PC-3 (cell line): ENCODE measurements around the gene EXD3. TPM values are rescaled to one million over a fixed set of nuclear protein-coding genes. Genes with fewer than 3 reads are reported as not detected.
"Not testable (repeated sequence)": the region's sequence is repeated elsewhere in the genome, so short reads cannot be mapped to it uniquely, and the experiment has no call there.

Experiments
- ATAC-seq: fragments of 200-7000 bp; cut with Tn5 transposase; 2 replicates; pipeline ENCODE4 v1.9.1; 2020; ENCODE audit warnings: mild to moderate bottlenecking, moderate library complexity
- BruUV-seq: library from RNA; stranded (reverse); fragments of 400-500 nt; replicated peaks from 2 replicates; lab custom pipeline; 2021; lab: Mats Ljungman, UMichigan
- CTCF ChIA-PET: fragments of 300-600 bp; sonication (Branson Sonifier 250); formaldehyde crosslinking; loops from one replicate; lab custom pipeline; 2022; ENCODE audit warnings: antibody characterized with exemption; lab: Charles Lee
- POLR2A ChIA-PET: fragments of 300-600 bp; sonication (Branson Sonifier 250); formaldehyde crosslinking; loops from one replicate; lab custom pipeline; 2022; ENCODE audit warnings: antibody characterized with exemption; ENCODE audit not compliant: unreplicated experiment; lab: Charles Lee
- DNase-seq: peaks from one replicate; pipeline ENCODE4 v3.0.0-alpha.2; 2015
- H2AFZ ChIP-seq: fragments of 300-600 bp; sonication (generic); 2 replicates; pipeline ENCODE4 v1.6.0; 2016; ENCODE audit warnings: antibody characterized with exemption, low read length
- H3F3A ChIP-seq: fragments of 300-600 bp; sonication (generic); one replicate; pipeline ENCODE4 v1.6.0; 2017; ENCODE audit warnings: antibody characterized with exemption, low read length, control low read depth, mild to moderate bottlenecking; ENCODE audit not compliant: unreplicated experiment
- H3K27ac ChIP-seq: fragments of 300-600 bp; sonication (generic); 2 replicates; pipeline ENCODE4 v1.5.1; 2016; ENCODE audit warnings: mild to moderate bottlenecking, low read length
- H3K27me3 ChIP-seq: fragments of 300-600 bp; sonication (generic); 2 replicates; pipeline ENCODE4 v1.6.1; 2016; ENCODE audit warnings: low read length, mixed read lengths
- H3K36me3 ChIP-seq: fragments of 300-600 bp; sonication (generic); 2 replicates; pipeline ENCODE4 v1.6.1; 2016; ENCODE audit warnings: low read depth, mixed run types, low read length, mixed read lengths
- H3K4me1 ChIP-seq: fragments of 300-600 bp; sonication (generic); 2 replicates; pipeline ENCODE4 v1.5.1; 2016; ENCODE audit warnings: low read length; ENCODE audit not compliant: insufficient read depth
- H3K4me2 ChIP-seq: fragments of 300-600 bp; sonication (generic); 2 replicates; pipeline ENCODE4 v1.6.0; 2016; ENCODE audit warnings: low read length
- H3K4me3 ChIP-seq: fragments of 300-600 bp; sonication (generic); 2 replicates; pipeline ENCODE4 v1.5.1; 2016; ENCODE audit warnings: mild to moderate bottlenecking, low read length, mixed read lengths
- H3K79me2 ChIP-seq: fragments of 300-600 bp; sonication (generic); 2 replicates; pipeline ENCODE4 v1.6.1; 2017; ENCODE audit warnings: low read length, mixed read lengths
- H3K9ac ChIP-seq: fragments of 300-600 bp; sonication (generic); 2 replicates; pipeline ENCODE4 v1.6.0; 2016; ENCODE audit warnings: mild to moderate bottlenecking, low read length
- H3K9me2 ChIP-seq: fragments of 300-600 bp; sonication (generic); replicated peaks from 2 replicates; pipeline ENCODE4 v1.6.1; 2016; ENCODE audit warnings: mixed run types, low read length, mixed read lengths
- H3K9me3 ChIP-seq: fragments of 300-600 bp; sonication (generic); 2 replicates; pipeline ENCODE4 v1.6.1; 2016; ENCODE audit warnings: low read length, mixed read lengths
- H4K20me1 ChIP-seq: fragments of 300-600 bp; sonication (generic); 2 replicates; pipeline ENCODE4 v1.6.1; 2016; ENCODE audit warnings: low read length, mixed read lengths
- CTCF ChIP-seq: fragments of 300-600 bp; sonication (generic); conservative IDR thresholded peaks from 2 replicates; pipeline ENCODE4 v1.5.1; 2017; ENCODE audit warnings: antibody characterized with exemption, low read depth, mild to moderate bottlenecking, low read length
- EZH2 ChIP-seq: fragments of 300-600 bp; sonication (generic); IDR thresholded peaks from one replicate; pipeline ENCODE4 v1.6.1; 2017; ENCODE audit warnings: antibody characterized with exemption, mild to moderate bottlenecking, low read length; ENCODE audit not compliant: unreplicated experiment
- EZH2phosphoT487 ChIP-seq: fragments of 300-600 bp; sonication (generic); IDR thresholded peaks from 2 replicates; pipeline ENCODE4 v1.6.1; 2018; ENCODE audit warnings: mild to moderate bottlenecking, antibody characterized with exemption, low read length, borderline replicate concordance
- intact Hi-C: fragments of 100-400 bp; cut with micrococcal nuclease; formaldehyde crosslinking; loops from 2 replicates; pipeline ENCODE4 v1.9.0; 2023
- total RNA-seq: library from RNA; depleted of rRNA; stranded (reverse); fragments of >200 nt; gene quantifications from 2 replicates; pipeline ENCODE4 v1.2.3, GENCODE V29; 2014

The EXD3 gene
- total RNA-seq, 1 experiment from 2014 or later, result 1.9 TPM

DNA sequence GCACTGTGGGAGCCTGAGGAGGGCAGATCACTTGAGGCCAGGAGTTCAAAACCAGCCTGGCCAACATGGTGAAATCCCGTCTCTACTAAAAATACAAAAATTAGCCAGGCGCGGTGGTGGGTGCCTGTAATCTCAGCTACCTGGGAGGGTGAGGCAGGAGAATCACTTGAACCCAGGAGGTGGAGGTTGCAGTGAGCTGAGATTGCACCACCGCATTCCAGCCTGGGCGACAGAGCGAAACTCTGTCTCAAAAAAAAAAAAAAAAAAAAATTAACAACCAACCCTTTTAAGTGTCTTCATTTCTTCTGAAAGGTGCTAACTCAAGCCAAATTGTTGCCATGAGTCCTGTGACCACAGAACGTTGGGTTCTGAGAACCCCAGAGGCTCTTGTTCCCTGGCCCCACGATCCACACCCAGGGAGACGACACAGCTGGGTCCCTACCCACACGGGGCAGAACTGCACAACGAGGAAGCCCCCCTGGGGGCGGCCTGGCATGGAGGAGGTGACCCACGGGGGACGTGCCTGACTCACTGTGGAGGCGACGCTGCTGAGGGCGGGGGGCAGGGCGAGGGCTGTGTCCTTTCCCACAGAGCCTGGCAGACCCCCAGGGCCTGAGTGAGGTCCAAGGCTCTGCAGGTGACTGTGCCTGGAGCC, 12.6 kb downstream of the EXD3 start:
- H3K36me3 ChIP-seq, CTCF ChIA-PET, H3K9me3 ChIP-seq, BruUV-seq, DNase-seq, H3K4me2 ChIP-seq, H3F3A ChIP-seq, H3K27me3 ChIP-seq, ATAC-seq, POLR2A ChIA-PET, H3K9me2 ChIP-seq, H3K9ac ChIP-seq, H2AFZ ChIP-seq, intact Hi-C loops, H4K20me1 ChIP-seq, H3K27ac ChIP-seq, H3K79me2 ChIP-seq, H3K4me3 ChIP-seq: not testable (repeated sequence)
- peaks cover 21% of the 10 kb centered on the region for H3K4me1 ChIP-seq

- H3K27ac ChIP-seq, result no peak overlapping the region
- H3K4me3 ChIP-seq, result no peak overlapping the region
- no peaks in the 10 kb centered on the region for H3F3A ChIP-seq
- H3K27me3 ChIP-seq, result no peaks in the 10 kb centered on the region
- TF ChIP-seq CTCF, result no peak
- TF ChIP-seq EZH2phosphoT487, result no peak
- no peak for TF ChIP-seq EZH2
- no peak overlapping the region for H3K4me2 ChIP-seq
- peaks cover 3% of the 10 kb centered on the region; the same call in 1 of the 2 replicates for H3K79me2 ChIP-seq
- no peaks in the 10 kb centered on the region for H3K9me2 ChIP-seq
- no peak overlapping the region for H2AFZ ChIP-seq
- intact Hi-C loops, result no loop called here
- POLR2A ChIA-PET, result no interaction called here
- H4K20me1 ChIP-seq, result no peaks in the 10 kb centered on the region
- H3K9ac ChIP-seq, result no peak overlapping the region
- BruUV-seq, result no TSS peak
- CTCF ChIA-PET, result no interaction called here
- DNase-seq, result no peak
- no peaks in the 10 kb centered on the region for H3K36me3 ChIP-seq
- no peak for ATAC-seq
- H3K9me3 ChIP-seq, result no peaks in the 10 kb centered on the region
- H3K4me1 ChIP-seq, result peaks cover 21% of the 10 kb centered on the region
Observed at GRCh38 chr9:137409515-137409914, 13.4 kb downstream of the EXD3 start.

DNA sequence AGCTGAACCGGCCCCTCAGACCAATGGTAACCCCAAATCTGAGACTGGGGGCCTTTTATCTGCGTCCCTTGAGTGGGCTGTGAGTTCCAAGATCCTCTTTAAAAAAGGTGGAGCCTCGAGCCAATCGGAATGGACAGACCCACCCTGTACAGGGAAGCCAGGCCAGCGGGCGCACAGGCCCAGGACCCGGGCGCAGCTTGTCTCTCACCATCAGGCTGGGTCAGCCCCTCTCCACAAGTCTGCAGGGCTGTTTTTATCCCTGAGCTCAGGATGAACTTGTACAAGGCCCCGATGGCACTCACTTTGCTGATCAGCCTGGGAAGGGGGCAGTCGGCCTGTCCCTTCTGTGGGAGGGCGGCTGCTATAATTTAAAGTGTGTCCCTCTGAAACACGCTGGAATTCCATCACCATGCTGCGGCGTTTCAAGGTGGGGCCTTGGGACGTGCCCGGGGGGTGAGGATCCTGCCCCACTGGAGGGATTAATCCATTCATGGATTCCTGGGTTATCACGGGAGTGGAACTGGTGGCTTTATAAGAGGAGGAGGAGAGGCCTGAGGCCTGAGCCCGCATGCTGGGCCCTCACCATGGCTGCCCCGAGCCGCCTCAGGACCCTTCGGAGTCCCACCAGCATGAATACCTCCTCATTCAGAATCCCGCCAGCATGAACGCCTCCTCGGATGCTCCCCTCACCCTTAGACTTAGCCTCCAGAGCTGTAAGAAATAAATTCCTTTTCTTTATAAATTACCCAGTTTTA, 14.1 kb downstream of the EXD3 start:
- Histone ChIP-seq H3K79me2 (peaks cover 3% of the 10 kb centered on the region; the same call in 1 of the 2 replicates), H3F3A (no peaks in the 10 kb centered on the region), H3K27me3 (no peaks in the 10 kb centered on the region), H3K4me2 (no peak overlapping the region), H3K9me2 (no peaks in the 10 kb centered on the region), H3K27ac (no peak overlapping the region), H3K9ac (no peak overlapping the region), H3K4me3 (no peak overlapping the region), H3K4me1 (peaks cover 21% of the 10 kb centered on the region), H3K36me3 (no peaks in the 10 kb centered on the region), H2AFZ (no peak overlapping the region), H3K9me3 (no peaks in the 10 kb centered on the region), H4K20me1 (no peaks in the 10 kb centered on the region)
- no peak for DNase-seq
- BruUV-seq, result no TSS peak
- no peak for ATAC-seq
- ChIA-PET CTCF (no interaction called here), POLR2A (no interaction called here)
- TF ChIP-seq EZH2 (no peak), EZH2phosphoT487 (no peak), CTCF (no peak)
- intact Hi-C loops, result no loop called here
